H1 (cell line): Measurements from ENCODE around the gene LMX1B. TPM values are rescaled to one million over a fixed set of nuclear protein-coding genes. Genes with fewer than 3 reads are reported as not detected.

Source experiments
- CTCF ChIA-PET: fragments of 300-600 bp; sonication (Branson Sonifier 250); formaldehyde crosslinking; loops from one replicate; lab custom pipeline; 2021; ENCODE audit not compliant: partially characterized antibody; lab: Charles Lee
- POLR2A ChIA-PET: fragments of 300-600 bp; sonication (Branson Sonifier 250); formaldehyde crosslinking; loops from one replicate; lab custom pipeline; 2021; ENCODE audit warnings: inconsistent platforms; ENCODE audit not compliant: partially characterized antibody; lab: Charles Lee
- DNase-seq, 2 experiments: peaks; one replicate each; pipeline versions ENCODE4 v3.0.0 to v3.0.0-alpha.2; 2010 to 2022; ENCODE audit warnings: low spot score in 2 of 2, low read depth in 1 of 2, mixed read lengths in 1 of 2
- FAIRE-seq: peaks from 2 replicates; lab custom pipeline; 2011; peaks lifted over from hg19 to GRCh38; lab: Jason Lieb, UNC
- H2AFZ ChIP-seq: 2 replicates; pipeline ENCODE4 v1.8.1; 2012; ENCODE audit warnings: low read length, inconsistent platforms
- H2AK5ac ChIP-seq: 2 replicates; pipeline ENCODE4 v1.6.1; 2013; ENCODE audit warnings: low read depth, low read length
- H2BK120ac ChIP-seq: replicated peaks from 2 replicates; pipeline ENCODE3; 2013; ENCODE audit warnings: low read depth, low read length, inconsistent platforms
- H2BK12ac ChIP-seq: 2 replicates; pipeline ENCODE4 v1.6.1; 2013; ENCODE audit warnings: low read depth, low read length
- H2BK15ac ChIP-seq: 2 replicates; pipeline ENCODE4 v1.6.1; 2013; ENCODE audit warnings: low read length
- H2BK20ac ChIP-seq: 2 replicates; pipeline ENCODE4 v1.6.1; 2013; ENCODE audit warnings: low read length
- H2BK5ac ChIP-seq: 2 replicates; pipeline ENCODE4 v1.6.1; 2013; ENCODE audit warnings: low read depth, low read length
- H3K14ac ChIP-seq: 2 replicates; pipeline ENCODE4 v1.6.1; 2013; ENCODE audit warnings: inconsistent platforms; ENCODE audit not compliant: insufficient read length
- H3K18ac ChIP-seq: 2 replicates; pipeline ENCODE4 v1.6.1; 2013; ENCODE audit warnings: low read length; ENCODE audit errors: extremely low read depth
- H3K23ac ChIP-seq: 2 replicates; pipeline ENCODE4 v1.6.1; 2013; ENCODE audit warnings: inconsistent platforms; ENCODE audit not compliant: insufficient read length
- H3K23me2 ChIP-seq: 2 replicates; pipeline ENCODE4 v1.6.1; 2013; ENCODE audit warnings: low read depth, low read length
- H3K27ac ChIP-seq: 2 replicates; pipeline ENCODE4 v1.6.1; 2011; ENCODE audit warnings: low read depth, low read length, inconsistent platforms
- H3K27me3 ChIP-seq, 4 experiments: replicated peaks in 1 of 4; 1 replicate in 1 of 4; 2 replicates in 3 of 4; pipeline versions ENCODE4 v1.6.1 to v1.8.1; 2011 to 2013; ENCODE audit warnings: low read length in 3 of 4, mild to moderate bottlenecking in 3 of 4, inconsistent platforms in 2 of 4, mixed read lengths in 2 of 4, moderate library complexity in 1 of 4; ENCODE audit not compliant: control insufficient read depth in 3 of 4, insufficient read depth in 3 of 4; ENCODE audit errors: extremely low read depth in 1 of 4
- H3K36me3 ChIP-seq, 4 experiments: 2 replicates each; pipeline versions ENCODE4 v1.6.1 to v1.8.1; 2011 to 2013; ENCODE audit warnings: mild to moderate bottlenecking in 4 of 4, low read length in 3 of 4, moderate library complexity in 2 of 4, control low read depth in 1 of 4, inconsistent platforms in 1 of 4; ENCODE audit not compliant: insufficient read depth in 4 of 4, control insufficient read depth in 2 of 4
- H3K4ac ChIP-seq: replicated peaks from 2 replicates; pipeline ENCODE3; 2013; ENCODE audit warnings: low read length, low read depth, mixed read lengths, inconsistent platforms; ENCODE audit not compliant: insufficient read length
- H3K4me1 ChIP-seq, 4 experiments: replicated peaks in 1 of 4; 1 replicate in 1 of 4; 2 replicates in 3 of 4; pipeline versions ENCODE4 v1.6.1 to v1.8.1; 2011 to 2013; ENCODE audit warnings: low read length in 3 of 4, inconsistent platforms in 2 of 4, mixed read lengths in 1 of 4; ENCODE audit not compliant: insufficient read depth in 4 of 4, control insufficient read depth in 3 of 4
- H3K4me2 ChIP-seq, 2 experiments: 2 replicates each; pipeline versions ENCODE4 v1.6.1 to v1.8.1; 2011 to 2013; ENCODE audit warnings: low read depth in 2 of 2, low read length in 2 of 2, control low read depth in 1 of 2, inconsistent platforms in 1 of 2, mild to moderate bottlenecking in 1 of 2; ENCODE audit not compliant: insufficient read depth in 1 of 2
- H3K4me3 ChIP-seq, 4 experiments: fragments of 200-600, 300-600 bp in 1 of 4; sonication (generic), shearing (Covaris generic), sonication (Bioruptor Twin) in 1 of 4; 2 replicates each; pipeline versions ENCODE4 v1.5.1 to v1.8.1; 2011 to 2016; ENCODE audit warnings: low read length in 4 of 4, low read depth in 3 of 4, control low read depth in 2 of 4, inconsistent platforms in 2 of 4, mild to moderate bottlenecking in 2 of 4, mixed read lengths in 1 of 4, moderate library complexity in 1 of 4; ENCODE audit not compliant: insufficient read depth in 2 of 4; ENCODE audit errors: extremely low read depth in 1 of 4
- H3K56ac ChIP-seq: replicated peaks from 2 replicates; pipeline ENCODE3; 2013; ENCODE audit warnings: low read depth, mild to moderate bottlenecking, mixed read lengths, low read length, inconsistent platforms; ENCODE audit not compliant: insufficient read length
- H3K79me1 ChIP-seq: 2 replicates; pipeline ENCODE4 v1.6.1; 2013; ENCODE audit warnings: low read depth, low read length, control low read depth
- H3K79me2 ChIP-seq, 2 experiments: 2 replicates each; pipeline versions ENCODE4 v1.6.1 to v1.8.1; 2012 to 2013; ENCODE audit warnings: low read length in 2 of 2, mild to moderate bottlenecking in 2 of 2, inconsistent platforms in 1 of 2; ENCODE audit not compliant: insufficient read depth in 2 of 2, control insufficient read depth in 1 of 2
- H3K9ac ChIP-seq, 4 experiments: replicated peaks in 1 of 4; 1 replicate in 1 of 4; 2 replicates in 3 of 4; pipeline versions ENCODE4 v1.6.1 to v1.8.1; 2011 to 2013; ENCODE audit warnings: low read depth in 3 of 4, low read length in 3 of 4, control low read depth in 2 of 4, mild to moderate bottlenecking in 2 of 4, moderate library complexity in 2 of 4, inconsistent platforms in 1 of 4; ENCODE audit errors: extremely low read depth in 1 of 4
- H3K9me3 ChIP-seq, 2 experiments: 2 replicates each; pipeline versions ENCODE4 v1.6.1 to v1.8.1; 2012 to 2013; ENCODE audit warnings: mild to moderate bottlenecking in 2 of 2, moderate library complexity in 2 of 2, control low read depth in 1 of 2, inconsistent platforms in 1 of 2, low read depth in 1 of 2, low read length in 1 of 2, mixed read lengths in 1 of 2; ENCODE audit not compliant: insufficient read depth in 2 of 2
- H4K20me1 ChIP-seq, 2 experiments: replicated peaks in 1 of 2; 2 replicates each; pipeline versions ENCODE3 to v1.8.1; 2011 to 2013; ENCODE audit warnings: inconsistent platforms in 2 of 2, low read length in 2 of 2, mild to moderate bottlenecking in 1 of 2; ENCODE audit not compliant: insufficient read depth in 2 of 2, control insufficient read depth in 1 of 2
- H4K5ac ChIP-seq: 2 replicates; pipeline ENCODE4 v1.6.1; 2013; ENCODE audit warnings: low read length, low read depth, mixed read lengths, inconsistent platforms; ENCODE audit not compliant: insufficient read length
- H4K8ac ChIP-seq: 2 replicates; pipeline ENCODE4 v1.8.0; 2013; ENCODE audit warnings: mild to moderate bottlenecking, moderate library complexity, low read length, inconsistent platforms; ENCODE audit not compliant: insufficient read depth; ENCODE audit errors: extremely low read depth
- H4K91ac ChIP-seq: replicated peaks from 2 replicates; pipeline ENCODE3; 2013; ENCODE audit warnings: low read length, mixed read lengths, inconsistent platforms; ENCODE audit not compliant: insufficient read length
- RAD21 ChIP-seq, 2 experiments: IDR thresholded peaks in 1 of 2; conservative IDR thresholded peaks in 1 of 2; 2 replicates each; pipeline ENCODE4 v1.6.1; 2011; ENCODE audit warnings: low read depth in 2 of 2, low read length in 2 of 2, improper control_type of control experiment in 1 of 2, inconsistent platforms in 1 of 2, mild to moderate bottlenecking in 1 of 2, moderate library complexity in 1 of 2
- TEAD4 ChIP-seq: IDR thresholded peaks from 2 replicates; pipeline ENCODE4 v1.6.1; 2012; ENCODE audit warnings: low read depth, low read length, inconsistent platforms, mixed read lengths
- WGBS, 2 experiments: shearing (Covaris generic) in 1 of 2; methylation state at CpG; one replicate each; pipeline versions ENCODE4 v1.1.6 to v1.1.7; 2013 to 2015; ENCODE audit warnings: low lambda C conversion rate in 2 of 2, mixed read lengths in 2 of 2, inconsistent platforms in 1 of 2, low coverage in 1 of 2, missing lambda C conversion rate in 1 of 2; ENCODE audit not compliant: insufficient replicate concordance in 2 of 2, insufficient coverage in 1 of 2, insufficient read length in 1 of 2; ENCODE audit errors: extremely low coverage in 1 of 2, missing lambda C conversion rate in 1 of 2; 5-methylcytosine and 5-hydroxymethylcytosine counted together
- polyA plus RNA-seq, 7 experiments: library from polyadenylated mRNA; depleted of rRNA in 3 of 7; stranded (reverse) in 5 of 7; unstranded in 2 of 7; fragments of >200 nt in 5 of 7; fragments of 200-250 nt in 2 of 7; gene quantifications; 1 replicate in 5 of 7; 2 replicates in 1 of 7; 4 replicates in 1 of 7; pipeline versions ENCODE4 v1.2.1 to v1.2.3, GENCODE V29; 2011 to 2013; ENCODE audit warnings: missing spikeins in 2 of 7, mixed read lengths in 2 of 7
- total RNA-seq: library from RNA; stranded (reverse); fragmentation: NEBNext Ultra II Directional; extraction: Animal tissue kit (Norgen Biotek cat#: 25700); gene quantifications from 2 replicates; pipeline ENCODE4 v1.2.1, GENCODE V29; 2021
- TF ChIP-seq, protein P1 (sequence below), 3 experiments: IDR thresholded peaks; 1 replicate in 2 of 3; 2 replicates in 1 of 3; pipeline versions ENCODE4 v1.5.1 to v1.6.1; 2011; ENCODE audit warnings: low read length in 3 of 3, mild to moderate bottlenecking in 3 of 3, inconsistent platforms in 2 of 3, low read depth in 1 of 3, moderate library complexity in 1 of 3; ENCODE audit not compliant: insufficient read depth in 1 of 3; ENCODE audit errors: control extremely low read depth in 1 of 3

The LMX1B gene
- total and polyA plus RNA-seq, 2 of the 8 experiments (the other 6 are each of a cell fraction or from before 2014, with no cell fraction given): 0.09 to 0.37 TPM

DNA sequence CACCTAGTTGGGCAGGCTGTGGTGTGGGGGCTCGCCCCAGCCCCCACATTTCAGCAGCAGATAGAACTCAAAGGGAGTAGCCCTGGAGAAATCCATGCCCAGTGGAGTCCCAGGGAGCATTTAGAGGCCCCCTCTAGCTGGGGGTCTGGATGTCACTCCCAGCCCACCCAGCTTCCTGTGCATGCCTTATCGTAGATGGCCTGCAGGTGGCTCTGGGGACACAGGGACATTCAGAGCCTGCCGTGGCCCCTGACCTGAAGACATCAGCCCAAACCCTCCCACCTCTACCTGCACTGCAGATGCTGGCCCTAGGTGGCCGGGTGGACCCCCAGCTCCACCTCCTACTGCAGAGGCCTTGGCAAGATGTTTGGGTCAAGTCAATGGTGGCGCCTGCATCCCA is 49.0 kb upstream of the LMX1B start:
- Histone ChIP-seq H3K79me2 (no peaks in the 10 kb centered on the region), H4K5ac (no peak overlapping the region), H2BK12ac (no peak overlapping the region), H3K4me3 (no peak overlapping the region), H3K18ac (no peak overlapping the region), H3K56ac (no peak overlapping the region), H4K8ac (no peak overlapping the region), H3K9ac (no peak overlapping the region), H3K36me3 (no peaks in the 10 kb centered on the region), H2BK20ac (no peak overlapping the region), H3K4ac (no peak overlapping the region), H2AK5ac (no peak overlapping the region), H3K23ac (no peak overlapping the region), H2BK15ac (no peak overlapping the region), H2AFZ (no peak overlapping the region), H4K91ac (no peak overlapping the region), H3K4me2 (no peak overlapping the region), H3K9me3 (no peaks in the 10 kb centered on the region), H4K20me1 (peaks cover 0 to 2% of the 10 kb centered on the region in 2 experiments), H3K79me1 (no peaks in the 10 kb centered on the region; the same call in 1 of the 2 replicates), H3K23me2 (no peaks in the 10 kb centered on the region), H2BK120ac (no peak overlapping the region), H2BK5ac (no peak overlapping the region), H3K27me3 (peaks cover 0 to 3% (median 0%) of the 10 kb centered on the region in 4 experiments; a peak in 2 of 7 replicates), H3K4me1 (no peaks in the 10 kb centered on the region; a peak in 1 of 7 replicates), H3K27ac (no peak overlapping the region), H3K14ac (no peak overlapping the region)
- TF ChIP-seq RAD21 (IDR thresholded peaks at IDR 0.05 in 1 of 2, conservative IDR thresholded peaks at IDR 0.05 in 1 of 2; ENCODE audit: low read depth in 2 of 2, low read length in 2 of 2) (peak; percentile 41 to 64), TEAD4 (no peak)
- TF ChIP-seq, protein P1, sequence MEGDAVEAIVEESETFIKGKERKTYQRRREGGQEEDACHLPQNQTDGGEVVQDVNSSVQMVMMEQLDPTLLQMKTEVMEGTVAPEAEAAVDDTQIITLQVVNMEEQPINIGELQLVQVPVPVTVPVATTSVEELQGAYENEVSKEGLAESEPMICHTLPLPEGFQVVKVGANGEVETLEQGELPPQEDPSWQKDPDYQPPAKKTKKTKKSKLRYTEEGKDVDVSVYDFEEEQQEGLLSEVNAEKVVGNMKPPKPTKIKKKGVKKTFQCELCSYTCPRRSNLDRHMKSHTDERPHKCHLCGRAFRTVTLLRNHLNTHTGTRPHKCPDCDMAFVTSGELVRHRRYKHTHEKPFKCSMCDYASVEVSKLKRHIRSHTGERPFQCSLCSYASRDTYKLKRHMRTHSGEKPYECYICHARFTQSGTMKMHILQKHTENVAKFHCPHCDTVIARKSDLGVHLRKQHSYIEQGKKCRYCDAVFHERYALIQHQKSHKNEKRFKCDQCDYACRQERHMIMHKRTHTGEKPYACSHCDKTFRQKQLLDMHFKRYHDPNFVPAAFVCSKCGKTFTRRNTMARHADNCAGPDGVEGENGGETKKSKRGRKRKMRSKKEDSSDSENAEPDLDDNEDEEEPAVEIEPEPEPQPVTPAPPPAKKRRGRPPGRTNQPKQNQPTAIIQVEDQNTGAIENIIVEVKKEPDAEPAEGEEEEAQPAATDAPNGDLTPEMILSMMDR (IDR thresholded peaks at IDR 0.05; ENCODE audit: control extremely low read depth in 1 of 3, insufficient read depth in 1 of 3, low read depth in 1 of 3, low read length in 3 of 3): peak; percentile 69 to 73 (median 71)
- FAIRE-seq (no peak), DNase-seq (no peak)
- ChIA-PET CTCF (interaction anchor here (0.5 to 6.6 kb wide), 23 partner anchors 11 to 665 kb away, joined by 3 to 85 read pairs (median 4); no protein-coding TSS in a partner anchor), POLR2A (no interaction called here)
- 81% methylated on average over 5 of the region's 5 CpGs; no CpG with 5 or more reads in 1 of the 2 experiments for WGBS, 2 experiments
